ENCODE measurements around the gene TRIM15. TPM values are rescaled to one million over a fixed set of nuclear protein-coding genes. Genes with fewer than 3 reads are reported as not detected.

The TRIM15 gene
- total RNA-seq, 2 donors from 2014 or later: 0.20 TPM; not detected in 1

Other genes with a start within 250 kb of the TRIM15 start
- 1,000 to 10,000 TPM; 1,618 to 3,352 TPM for gene HLA-A, start 221.0 kb upstream of the TRIM15 start, total RNA-seq
- gene POLR1H, start 102.3 kb upstream of the TRIM15 start, total RNA-seq: 10 to 100 TPM; 41.5 to 58.1 TPM
- 10 to 100 TPM; 50.3 to 82.0 TPM for gene PPP1R11, start 96.3 kb upstream of the TRIM15 start, total RNA-seq
- not detected for gene RNF39, start 87.8 kb upstream of the TRIM15 start, total RNA-seq
- not detected for gene TRIM31, start 50.5 kb upstream of the TRIM15 start, total RNA-seq
- not detected for gene TRIM40, start 27.4 kb upstream of the TRIM15 start, total RNA-seq
- gene TRIM10, start 2.3 kb upstream of the TRIM15 start, total RNA-seq: not detected
- 10 to 100 TPM; 87.5 to 92.0 TPM for gene TRIM26, start 49.9 kb downstream of the TRIM15 start, total RNA-seq
- 10 to 100 TPM; 16.6 to 21.4 TPM for gene TRIM39, start 163.4 kb downstream of the TRIM15 start, total RNA-seq
- gene RPP21, start 181.6 kb downstream of the TRIM15 start, total RNA-seq: 10 to 100 TPM; 23.2 to 37.8 TPM